WTC11 (cell line): ENCODE measurements around the gene PDZD2. TPM values are rescaled to one million over a fixed set of nuclear protein-coding genes. Genes with fewer than 3 reads are reported as not detected.

Source experiments
- ATAC-seq: fragments of 200-7000 bp; cut with Tn5 transposase; 2 replicates; pipeline ENCODE4 v1.10.0; 2021; ENCODE audit warnings: mild to moderate bottlenecking, moderate library complexity
- CTCF ChIA-PET: fragments of 300-600 bp; sonication (Branson Sonifier 250); formaldehyde crosslinking; loops from one replicate; lab custom pipeline; 2021; ENCODE audit warnings: antibody characterized with exemption; lab: Charles Lee
- POLR2A ChIA-PET: fragments of 350-600 bp; sonication (Branson Sonifier 250); formaldehyde crosslinking; loops from one replicate; lab custom pipeline; 2021; ENCODE audit warnings: antibody characterized with exemption; lab: Charles Lee
- DNase-seq: peaks from one replicate; pipeline ENCODE4 v3.0.0; 2021; ENCODE audit warnings: low spot score
- H3K27ac Mint-ChIP-seq: 2 replicates; pipeline ENCODE4 v1.8.0; 2021; ENCODE audit warnings: mixed read lengths
- H3K27me3 Mint-ChIP-seq: 2 replicates; pipeline ENCODE4 v1.8.0; 2021; ENCODE audit warnings: low read depth, mild to moderate bottlenecking, moderate library complexity, mixed read lengths
- H3K36me3 Mint-ChIP-seq: 2 replicates; pipeline ENCODE4 v1.8.0; 2021; ENCODE audit warnings: mixed read lengths
- H3K4me1 Mint-ChIP-seq: 2 replicates; pipeline ENCODE4 v1.8.0; 2022; ENCODE audit warnings: mixed read lengths
- H3K4me3 Mint-ChIP-seq: 2 replicates; pipeline ENCODE4 v1.8.0; 2021; ENCODE audit warnings: mild to moderate bottlenecking, moderate library complexity, mixed read lengths
- H3K9me3 Mint-ChIP-seq: 2 replicates; pipeline ENCODE4 v1.8.0; 2021; ENCODE audit warnings: mixed read lengths
- AFF4 ChIP-seq: sonication (generic); formaldehyde crosslinking; IDR thresholded peaks from 2 replicates; pipeline ENCODE4 v1.8.1; 2023; ENCODE audit warnings: mild to moderate bottlenecking, missing genetic modification reagents, borderline replicate concordance
- CBFB ChIP-seq: sonication (generic); formaldehyde crosslinking; IDR thresholded peaks from 2 replicates; pipeline ENCODE4 v1.8.1; 2022; ENCODE audit warnings: mild to moderate bottlenecking, low read depth, missing genetic modification reagents
- CDX4 ChIP-seq: fragments of 250-450 bp; sonication (Bioruptor Pico); IDR thresholded peaks from 2 replicates; pipeline ENCODE4 v1.9.0; 2021; ENCODE audit warnings: moderate library complexity, mild to moderate bottlenecking, inconsistent platforms, borderline replicate concordance
- EMX1 ChIP-seq: fragments of 250-450 bp; sonication (Bioruptor Pico); IDR thresholded peaks from 2 replicates; pipeline ENCODE4 v1.8.0; 2021; ENCODE audit warnings: mild to moderate bottlenecking
- FOXJ3 ChIP-seq: sonication (generic); formaldehyde crosslinking; IDR thresholded peaks from 2 replicates; pipeline ENCODE4 v1.9.0; 2021; ENCODE audit warnings: missing genetic modification reagents, mild to moderate bottlenecking, borderline replicate concordance
- GTF2I ChIP-seq: fragments of 250-450 bp; sonication (Bioruptor Pico); conservative IDR thresholded peaks from 2 replicates; pipeline ENCODE4 v1.4.0; 2021; ENCODE audit warnings: mild to moderate bottlenecking
- NFE2L1 ChIP-seq: sonication (generic); formaldehyde crosslinking; IDR thresholded peaks from 2 replicates; pipeline ENCODE4 v1.8.1; 2023; ENCODE audit warnings: missing genetic modification reagents
- NR3C1 ChIP-seq: sonication (generic); formaldehyde crosslinking; conservative IDR thresholded peaks from 2 replicates; pipeline ENCODE4 v1.8.1; 2023; ENCODE audit warnings: low read depth, mild to moderate bottlenecking, missing genetic modification reagents
- OVOL2 ChIP-seq: fragments of 250-450 bp; sonication (Bioruptor Pico); IDR thresholded peaks from 2 replicates; pipeline ENCODE4 v1.9.0; 2021; ENCODE audit warnings: mild to moderate bottlenecking, borderline replicate concordance
- PRRX2 ChIP-seq: fragments of 250-450 bp; sonication (Bioruptor Pico); IDR thresholded peaks from 2 replicates; pipeline ENCODE4 v1.8.0; 2021; ENCODE audit warnings: mild to moderate bottlenecking
- RELA ChIP-seq: sonication (generic); formaldehyde crosslinking; IDR thresholded peaks from 2 replicates; pipeline ENCODE4 v1.8.1; 2022; ENCODE audit warnings: missing genetic modification reagents, mild to moderate bottlenecking, borderline replicate concordance
- TEAD1 ChIP-seq: sonication (generic); formaldehyde crosslinking; IDR thresholded peaks from 2 replicates; pipeline ENCODE4 v1.8.0; 2022; ENCODE audit warnings: mild to moderate bottlenecking, missing genetic modification reagents
- TP53 ChIP-seq: sonication (generic); formaldehyde crosslinking; IDR thresholded peaks from 2 replicates; pipeline ENCODE4 v1.8.1; 2023; ENCODE audit warnings: mild to moderate bottlenecking, missing genetic modification reagents
- ZBTB43 ChIP-seq: sonication (generic); formaldehyde crosslinking; IDR thresholded peaks from 2 replicates; pipeline ENCODE4 v1.8.1; 2023; ENCODE audit warnings: mild to moderate bottlenecking, missing genetic modification reagents
- ZNF121 ChIP-seq: sonication (generic); formaldehyde crosslinking; IDR thresholded peaks from 2 replicates; pipeline ENCODE4 v1.8.0; 2023; ENCODE audit warnings: missing genetic modification reagents
- ZNF138 ChIP-seq: sonication (generic); formaldehyde crosslinking; conservative IDR thresholded peaks from 2 replicates; pipeline ENCODE4 v1.8.1; 2022; ENCODE audit warnings: mild to moderate bottlenecking, moderate library complexity, missing genetic modification reagents
- ZNF317 ChIP-seq: sonication (generic); formaldehyde crosslinking; IDR thresholded peaks from 2 replicates; pipeline ENCODE4 v1.8.1; 2023; ENCODE audit warnings: low read depth, mild to moderate bottlenecking, moderate library complexity, missing genetic modification reagents, borderline replicate concordance
- total RNA-seq: library from RNA; stranded (reverse); gene quantifications from 3 replicates; pipeline ENCODE4 v1.2.3, GENCODE V29; 2021
- TF ChIP-seq, protein P1 (sequence below): sonication (generic); formaldehyde crosslinking; IDR thresholded peaks from 2 replicates; pipeline ENCODE4 v1.8.0; 2023; ENCODE audit warnings: missing genetic modification reagents, mild to moderate bottlenecking, borderline replicate concordance
- TF ChIP-seq, protein P2 (sequence below): sonication (generic); formaldehyde crosslinking; IDR thresholded peaks from 2 replicates; pipeline ENCODE4 v1.8.1; 2023; ENCODE audit warnings: mild to moderate bottlenecking, missing genetic modification reagents, moderate library complexity
- TF ChIP-seq, protein P3 (sequence below): sonication (generic); formaldehyde crosslinking; IDR thresholded peaks from 2 replicates; pipeline ENCODE4 v1.8.0; 2022; ENCODE audit warnings: mild to moderate bottlenecking, missing genetic modification reagents
- TF ChIP-seq, protein P4 (sequence below): sonication (generic); formaldehyde crosslinking; IDR thresholded peaks from 2 replicates; pipeline ENCODE4 v1.8.1; 2022; ENCODE audit warnings: low read depth, missing genetic modification reagents, borderline replicate concordance

The PDZD2 gene
- total RNA-seq, 1 experiment from 2014 or later = 11.4 TPM

GRCh38 chr5:31866166-31866565 lies 227.2 kb downstream of the PDZD2 start:
- Mint-ChIP-seq H3K4me1 (peaks cover 37% of the 10 kb centered on the region), H3K27ac (no peak overlapping the region), H3K36me3 (no peaks in the 10 kb centered on the region), H3K4me3 (no peak overlapping the region), H3K27me3 (no peaks in the 10 kb centered on the region), H3K9me3 (no peaks in the 10 kb centered on the region)
- ChIA-PET CTCF (interaction anchor here (1.6 kb wide), 1 partner anchor 210 kb away, joined by 6 read pairs; no protein-coding TSS in a partner anchor), POLR2A (no interaction called here)
- no peak for DNase-seq
- no peak for TF ChIP-seq FOXJ3 (CRISPR knock-in tag)
- TF ChIP-seq ZNF138 (CRISPR knock-in tag) = no peak
- TF ChIP-seq NR3C1 (CRISPR knock-in tag) = no peak
- TF ChIP-seq NFE2L1 (CRISPR knock-in tag) = no peak
- TF ChIP-seq AFF4 (CRISPR knock-in tag) = no peak
- TF ChIP-seq, all 79 proteins: peak for 0
- no peak for ATAC-seq

GRCh38 chr5:31867219-31867618 lies 228.3 kb downstream of the PDZD2 start:
- TF ChIP-seq EMX1 (CRISPR knock-in tag) (no peak), CBFB (CRISPR knock-in tag) (no peak), RELA (no peak), PRRX2 (no peak), ZBTB43 (CRISPR knock-in tag) (no peak), OVOL2 (no peak), GTF2I (CRISPR knock-in tag) (no peak), CDX4 (CRISPR knock-in tag) (no peak), ZNF317 (CRISPR knock-in tag) (no peak), TEAD1 (CRISPR knock-in tag) (no peak), TP53 (CRISPR knock-in tag) (no peak), ZNF121 (CRISPR knock-in tag) (no peak)
- TF ChIP-seq, protein P1, sequence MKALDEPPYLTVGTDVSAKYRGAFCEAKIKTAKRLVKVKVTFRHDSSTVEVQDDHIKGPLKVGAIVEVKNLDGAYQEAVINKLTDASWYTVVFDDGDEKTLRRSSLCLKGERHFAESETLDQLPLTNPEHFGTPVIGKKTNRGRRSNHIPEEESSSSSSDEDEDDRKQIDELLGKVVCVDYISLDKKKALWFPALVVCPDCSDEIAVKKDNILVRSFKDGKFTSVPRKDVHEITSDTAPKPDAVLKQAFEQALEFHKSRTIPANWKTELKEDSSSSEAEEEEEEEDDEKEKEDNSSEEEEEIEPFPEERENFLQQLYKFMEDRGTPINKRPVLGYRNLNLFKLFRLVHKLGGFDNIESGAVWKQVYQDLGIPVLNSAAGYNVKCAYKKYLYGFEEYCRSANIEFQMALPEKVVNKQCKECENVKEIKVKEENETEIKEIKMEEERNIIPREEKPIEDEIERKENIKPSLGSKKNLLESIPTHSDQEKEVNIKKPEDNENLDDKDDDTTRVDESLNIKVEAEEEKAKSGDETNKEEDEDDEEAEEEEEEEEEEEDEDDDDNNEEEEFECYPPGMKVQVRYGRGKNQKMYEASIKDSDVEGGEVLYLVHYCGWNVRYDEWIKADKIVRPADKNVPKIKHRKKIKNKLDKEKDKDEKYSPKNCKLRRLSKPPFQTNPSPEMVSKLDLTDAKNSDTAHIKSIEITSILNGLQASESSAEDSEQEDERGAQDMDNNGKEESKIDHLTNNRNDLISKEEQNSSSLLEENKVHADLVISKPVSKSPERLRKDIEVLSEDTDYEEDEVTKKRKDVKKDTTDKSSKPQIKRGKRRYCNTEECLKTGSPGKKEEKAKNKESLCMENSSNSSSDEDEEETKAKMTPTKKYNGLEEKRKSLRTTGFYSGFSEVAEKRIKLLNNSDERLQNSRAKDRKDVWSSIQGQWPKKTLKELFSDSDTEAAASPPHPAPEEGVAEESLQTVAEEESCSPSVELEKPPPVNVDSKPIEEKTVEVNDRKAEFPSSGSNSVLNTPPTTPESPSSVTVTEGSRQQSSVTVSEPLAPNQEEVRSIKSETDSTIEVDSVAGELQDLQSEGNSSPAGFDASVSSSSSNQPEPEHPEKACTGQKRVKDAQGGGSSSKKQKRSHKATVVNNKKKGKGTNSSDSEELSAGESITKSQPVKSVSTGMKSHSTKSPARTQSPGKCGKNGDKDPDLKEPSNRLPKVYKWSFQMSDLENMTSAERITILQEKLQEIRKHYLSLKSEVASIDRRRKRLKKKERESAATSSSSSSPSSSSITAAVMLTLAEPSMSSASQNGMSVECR (CRISPR knock-in tag) = no peak
- TF ChIP-seq, protein P2, sequence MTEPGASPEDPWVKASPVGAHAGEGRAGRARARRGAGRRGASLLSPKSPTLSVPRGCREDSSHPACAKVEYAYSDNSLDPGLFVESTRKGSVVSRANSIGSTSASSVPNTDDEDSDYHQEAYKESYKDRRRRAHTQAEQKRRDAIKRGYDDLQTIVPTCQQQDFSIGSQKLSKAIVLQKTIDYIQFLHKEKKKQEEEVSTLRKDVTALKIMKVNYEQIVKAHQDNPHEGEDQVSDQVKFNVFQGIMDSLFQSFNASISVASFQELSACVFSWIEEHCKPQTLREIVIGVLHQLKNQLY (CRISPR knock-in tag) = no peak
- TF ChIP-seq, protein P3, sequence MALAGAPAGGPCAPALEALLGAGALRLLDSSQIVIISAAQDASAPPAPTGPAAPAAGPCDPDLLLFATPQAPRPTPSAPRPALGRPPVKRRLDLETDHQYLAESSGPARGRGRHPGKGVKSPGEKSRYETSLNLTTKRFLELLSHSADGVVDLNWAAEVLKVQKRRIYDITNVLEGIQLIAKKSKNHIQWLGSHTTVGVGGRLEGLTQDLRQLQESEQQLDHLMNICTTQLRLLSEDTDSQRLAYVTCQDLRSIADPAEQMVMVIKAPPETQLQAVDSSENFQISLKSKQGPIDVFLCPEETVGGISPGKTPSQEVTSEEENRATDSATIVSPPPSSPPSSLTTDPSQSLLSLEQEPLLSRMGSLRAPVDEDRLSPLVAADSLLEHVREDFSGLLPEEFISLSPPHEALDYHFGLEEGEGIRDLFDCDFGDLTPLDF (CRISPR knock-in tag) = no peak
- TF ChIP-seq, protein P4, sequence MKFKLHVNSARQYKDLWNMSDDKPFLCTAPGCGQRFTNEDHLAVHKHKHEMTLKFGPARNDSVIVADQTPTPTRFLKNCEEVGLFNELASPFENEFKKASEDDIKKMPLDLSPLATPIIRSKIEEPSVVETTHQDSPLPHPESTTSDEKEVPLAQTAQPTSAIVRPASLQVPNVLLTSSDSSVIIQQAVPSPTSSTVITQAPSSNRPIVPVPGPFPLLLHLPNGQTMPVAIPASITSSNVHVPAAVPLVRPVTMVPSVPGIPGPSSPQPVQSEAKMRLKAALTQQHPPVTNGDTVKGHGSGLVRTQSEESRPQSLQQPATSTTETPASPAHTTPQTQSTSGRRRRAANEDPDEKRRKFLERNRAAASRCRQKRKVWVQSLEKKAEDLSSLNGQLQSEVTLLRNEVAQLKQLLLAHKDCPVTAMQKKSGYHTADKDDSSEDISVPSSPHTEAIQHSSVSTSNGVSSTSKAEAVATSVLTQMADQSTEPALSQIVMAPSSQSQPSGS = no peak
- Mint-ChIP-seq H3K27me3 (no peaks in the 10 kb centered on the region), H3K9me3 (no peaks in the 10 kb centered on the region), H3K36me3 (no peaks in the 10 kb centered on the region), H3K4me3 (no peak overlapping the region), H3K4me1 (peaks cover 32% of the 10 kb centered on the region), H3K27ac (no peak overlapping the region; the same call in 1 of the 2 replicates)
- no peak for ATAC-seq
- CTCF ChIA-PET = interaction anchor here (0.6 to 1.6 kb wide), 2 partner anchors 45 to 209 kb away, joined by 3 to 6 read pairs; no protein-coding TSS in a partner anchor
- DNase-seq = no peak
- POLR2A ChIA-PET = interaction anchor here (0.6 kb wide), 1 partner anchor 16 kb away, joined by 8 read pairs; no protein-coding TSS in a partner anchor
